Stimulated activated CD4-positive, alpha-beta T cell treated with anti-CD3 and anti-CD28 coated beads, Interleukin-1b, Interleukin-23, amount 100 ng/mL, for 48 hours (primary cell): ENCODE results near the gene TPRKB.
"Not testable (repeated sequence)": the region's sequence is repeated elsewhere in the genome, so short reads cannot be mapped to it uniquely, and the experiment has no call there.

Experiments
- DNase-seq: peaks from one replicate; pipeline ENCODE4 v3.0.0-alpha.2; 2020

TPRKB gene

GRCh38 chr2:73736855-73737779, at the start of gene TPRKB:
Gene TPRKB, minus strand, starts transcription at chr2:73737345. Its CDS starts 2,776 bp downstream, at chr2:73734569.
- peak; percentile 98 for DNase-seq

GRCh38 chr2:73783883-73784282, 46.7 kb upstream of the TPRKB start, which contains the start of gene C2orf78:
Gene C2orf78, plus strand, starts transcription at chr2:73784183. Its CDS starts 127 bp downstream, at chr2:73784310.
- DNase-seq = not testable (repeated sequence)

- not testable (repeated sequence) for DNase-seq
Observed at GRCh38 chr2:73783402-73783801, 46.3 kb upstream of the TPRKB start.

GRCh38 chr2:73780237-73780582, 43.1 kb upstream of the TPRKB start:
- DNase-seq = no peak

- peak; percentile 96 for DNase-seq
Observed at GRCh38 chr2:73779467-73780236, 42.5 kb upstream of the TPRKB start, which contains the start of gene DUSP11. Gene DUSP11, minus strand, starts transcription at chr2:73780103. Its CDS starts 129 bp downstream, at chr2:73779974.

GRCh38 chr2:73778867-73779466, 41.8 kb upstream of the TPRKB start:
- DNase-seq = not testable (repeated sequence)

GRCh38 chr2:73776869-73777519, 39.8 kb upstream of the TPRKB start:
- no peak for DNase-seq

GRCh38 chr2:73776381-73776780, 39.2 kb upstream of the TPRKB start:
- no peak for DNase-seq

- DNase-seq = no peak
Observed at GRCh38 chr2:73772819-73773218, 35.7 kb upstream of the TPRKB start.

- no peak for DNase-seq
Observed at GRCh38 chr2:73770725-73771124, 33.6 kb upstream of the TPRKB start.

GRCh38 chr2:73766994-73767393, 29.8 kb upstream of the TPRKB start:
- DNase-seq = no peak

- no peak for DNase-seq
Observed at GRCh38 chr2:73766349-73766748, 29.2 kb upstream of the TPRKB start.

- no peak for DNase-seq
Observed at GRCh38 chr2:73764945-73765344, 27.8 kb upstream of the TPRKB start.

GRCh38 chr2:73762571-73762970, 25.4 kb upstream of the TPRKB start:
- no peak for DNase-seq

- no peak for DNase-seq
Observed at GRCh38 chr2:73759904-73760303, 22.8 kb upstream of the TPRKB start.

GRCh38 chr2:73759285-73759764, 22.2 kb upstream of the TPRKB start:
- DNase-seq = no peak

GRCh38 chr2:73754332-73754731, 17.2 kb upstream of the TPRKB start:
- not testable (repeated sequence) for DNase-seq

- DNase-seq = no peak
Observed at GRCh38 chr2:73749314-73749713, 12.2 kb upstream of the TPRKB start.

GRCh38 chr2:73746877-73747208, 9.7 kb upstream of the TPRKB start:
- no peak for DNase-seq

GRCh38 chr2:73746015-73746876, 9.1 kb upstream of the TPRKB start:
- DNase-seq = no peak

GRCh38 chr2:73740767-73741166, 3.6 kb upstream of the TPRKB start:
- DNase-seq = no peak

GRCh38 chr2:73739101-73739500, 2.0 kb upstream of the TPRKB start:
- no peak for DNase-seq
